ENCODE results near the gene GRID2. TPM values are rescaled to one million over a fixed set of nuclear protein-coding genes. Genes with fewer than 3 reads are reported as not detected.
A peak's percentile ranks its signal among the peaks of the same experiment; 100 is the strongest.
"Not testable (repeated sequence)": the region's sequence is repeated elsewhere in the genome, so short reads cannot be mapped to it uniquely, and the experiment has no call there.

The GRID2 gene
- total RNA-seq, 1 donor from 2014 or later: 11.6 TPM

DNA sequence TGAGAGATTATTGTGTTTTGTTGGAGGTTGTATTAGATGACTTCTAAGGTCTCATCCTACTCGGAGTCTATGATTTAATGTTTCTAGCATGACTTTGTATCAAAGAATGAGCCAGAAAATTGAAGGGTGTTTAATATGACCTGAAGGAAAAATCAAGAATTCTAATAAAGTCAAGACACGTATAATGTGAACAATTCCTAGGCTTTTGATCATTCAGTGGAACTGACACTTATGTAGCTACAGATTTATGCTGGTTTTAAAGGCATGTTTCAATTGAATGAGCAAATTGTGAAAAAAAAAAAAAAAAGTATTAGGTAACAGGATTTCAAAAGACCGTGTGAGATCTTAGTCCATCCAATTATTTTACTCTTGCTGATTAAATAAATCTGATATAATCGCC is 64.9 kb downstream of the GRID2 start:
- Mint-ChIP-seq H3K27me3 (ENCODE audit: unreplicated experiment) (peaks cover 3% of the 10 kb centered on the region), H3K4me1 (ENCODE audit: unreplicated experiment) (peaks cover 4% of the 10 kb centered on the region), H3K4me3 (ENCODE audit: unreplicated experiment) (no peak overlapping the region), H3K9me3 (ENCODE audit: unreplicated experiment) (no peaks in the 10 kb centered on the region), H3K27ac (ENCODE audit: unreplicated experiment) (no peak overlapping the region), H3K36me3 (ENCODE audit: low read depth, unreplicated experiment) (no peaks in the 10 kb centered on the region)
- DNase-seq (ENCODE audit: low spot score): no peak
- TF ChIP-seq, protein P1, sequence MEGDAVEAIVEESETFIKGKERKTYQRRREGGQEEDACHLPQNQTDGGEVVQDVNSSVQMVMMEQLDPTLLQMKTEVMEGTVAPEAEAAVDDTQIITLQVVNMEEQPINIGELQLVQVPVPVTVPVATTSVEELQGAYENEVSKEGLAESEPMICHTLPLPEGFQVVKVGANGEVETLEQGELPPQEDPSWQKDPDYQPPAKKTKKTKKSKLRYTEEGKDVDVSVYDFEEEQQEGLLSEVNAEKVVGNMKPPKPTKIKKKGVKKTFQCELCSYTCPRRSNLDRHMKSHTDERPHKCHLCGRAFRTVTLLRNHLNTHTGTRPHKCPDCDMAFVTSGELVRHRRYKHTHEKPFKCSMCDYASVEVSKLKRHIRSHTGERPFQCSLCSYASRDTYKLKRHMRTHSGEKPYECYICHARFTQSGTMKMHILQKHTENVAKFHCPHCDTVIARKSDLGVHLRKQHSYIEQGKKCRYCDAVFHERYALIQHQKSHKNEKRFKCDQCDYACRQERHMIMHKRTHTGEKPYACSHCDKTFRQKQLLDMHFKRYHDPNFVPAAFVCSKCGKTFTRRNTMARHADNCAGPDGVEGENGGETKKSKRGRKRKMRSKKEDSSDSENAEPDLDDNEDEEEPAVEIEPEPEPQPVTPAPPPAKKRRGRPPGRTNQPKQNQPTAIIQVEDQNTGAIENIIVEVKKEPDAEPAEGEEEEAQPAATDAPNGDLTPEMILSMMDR (IDR thresholded peaks at IDR 0.05; ENCODE audit: unreplicated experiment): no peak

DNA sequence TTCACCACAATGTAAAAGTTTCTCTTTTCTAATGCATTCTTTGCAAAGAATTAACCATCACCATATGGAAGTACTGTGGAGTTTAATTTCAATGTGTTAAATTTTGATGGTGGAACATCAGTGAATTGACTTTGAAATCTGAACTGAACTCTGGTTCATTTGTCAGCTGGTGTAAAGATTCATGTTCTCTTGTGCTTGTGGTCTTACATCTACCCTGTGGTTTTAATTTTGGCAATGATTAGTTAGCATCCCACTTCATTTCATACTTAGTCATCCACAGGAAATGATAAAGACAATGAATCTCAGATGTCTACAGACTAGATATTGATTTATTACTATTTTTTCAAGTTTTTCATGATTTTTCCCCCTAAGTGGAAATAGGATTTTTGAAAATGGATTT is 77.8 kb downstream of the GRID2 start:
- no peak for DNase-seq (ENCODE audit: low spot score)
- TF ChIP-seq, protein P1 (IDR thresholded peaks at IDR 0.05; ENCODE audit: unreplicated experiment): no peak
- Mint-ChIP-seq H3K27me3 (ENCODE audit: unreplicated experiment) (no peaks in the 10 kb centered on the region), H3K4me1 (ENCODE audit: unreplicated experiment) (no peaks in the 10 kb centered on the region), H3K27ac (ENCODE audit: unreplicated experiment) (no peak overlapping the region), H3K9me3 (ENCODE audit: unreplicated experiment) (peaks cover 5% of the 10 kb centered on the region), H3K4me3 (ENCODE audit: unreplicated experiment) (no peak overlapping the region), H3K36me3 (ENCODE audit: low read depth, unreplicated experiment) (peaks cover 6% of the 10 kb centered on the region)

- no peak for DNase-seq (ENCODE audit: low spot score)
- Mint-ChIP-seq H3K27ac (ENCODE audit: unreplicated experiment) (no peak overlapping the region), H3K4me1 (ENCODE audit: unreplicated experiment) (no peaks in the 10 kb centered on the region), H3K27me3 (ENCODE audit: unreplicated experiment) (no peaks in the 10 kb centered on the region), H3K9me3 (ENCODE audit: unreplicated experiment) (peaks cover 4% of the 10 kb centered on the region), H3K36me3 (ENCODE audit: low read depth, unreplicated experiment) (peaks cover 4% of the 10 kb centered on the region), H3K4me3 (ENCODE audit: unreplicated experiment) (no peak overlapping the region)
- TF ChIP-seq, protein P1 (IDR thresholded peaks at IDR 0.05; ENCODE audit: unreplicated experiment): no peak
Measured at GRCh38 chr4:92382128-92382527, 78.4 kb downstream of the GRID2 start.

- Mint-ChIP-seq H3K9me3 (ENCODE audit: unreplicated experiment) (no peaks in the 10 kb centered on the region), H3K4me3 (ENCODE audit: unreplicated experiment) (no peak overlapping the region), H3K4me1 (ENCODE audit: unreplicated experiment) (no peaks in the 10 kb centered on the region), H3K27me3 (ENCODE audit: unreplicated experiment) (no peaks in the 10 kb centered on the region), H3K36me3 (ENCODE audit: low read depth, unreplicated experiment) (no peaks in the 10 kb centered on the region), H3K27ac (ENCODE audit: unreplicated experiment) (no peak overlapping the region)
- TF ChIP-seq, protein P1 (IDR thresholded peaks at IDR 0.05; ENCODE audit: unreplicated experiment): peak; percentile 64
- DNase-seq (ENCODE audit: low spot score): peak; percentile 7
Measured at GRCh38 chr4:92387459-92388069, 83.8 kb downstream of the GRID2 start.

GRCh38 chr4:92399032-92399431 is 95.3 kb downstream of the GRID2 start:
- Mint-ChIP-seq H3K36me3 (ENCODE audit: low read depth, unreplicated experiment) (no peaks in the 10 kb centered on the region), H3K4me3 (ENCODE audit: unreplicated experiment) (no peak overlapping the region), H3K27me3 (ENCODE audit: unreplicated experiment) (no peaks in the 10 kb centered on the region), H3K27ac (ENCODE audit: unreplicated experiment) (no peak overlapping the region), H3K9me3 (ENCODE audit: unreplicated experiment) (no peaks in the 10 kb centered on the region), H3K4me1 (ENCODE audit: unreplicated experiment) (no peaks in the 10 kb centered on the region)
- TF ChIP-seq, protein P1 (IDR thresholded peaks at IDR 0.05; ENCODE audit: unreplicated experiment): no peak
- DNase-seq (ENCODE audit: low spot score): no peak

DNA sequence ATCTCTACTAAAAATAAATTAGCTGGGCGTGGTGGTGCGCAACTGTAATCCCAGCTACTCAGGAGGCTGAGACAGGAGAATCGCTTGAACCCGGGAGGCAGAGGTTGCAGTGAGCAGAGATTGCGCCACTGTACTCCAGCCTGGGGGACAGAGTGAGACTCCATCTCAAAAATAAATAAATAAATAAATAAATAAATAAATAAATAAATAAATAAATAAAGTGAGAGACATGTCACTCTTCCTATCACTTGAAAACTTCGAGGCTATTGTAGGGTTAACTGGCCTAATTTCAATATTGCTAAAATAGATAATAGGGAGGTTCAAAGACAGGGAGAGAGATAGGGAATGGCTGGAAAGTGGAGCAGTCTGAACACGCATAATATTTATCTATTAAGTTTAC is 99.8 kb downstream of the GRID2 start:
- not testable (repeated sequence) for H3K4me1 Mint-ChIP-seq (ENCODE audit: unreplicated experiment); H3K4me3 Mint-ChIP-seq (ENCODE audit: unreplicated experiment); H3K9me3 Mint-ChIP-seq (ENCODE audit: unreplicated experiment); H3K27ac Mint-ChIP-seq (ENCODE audit: unreplicated experiment); DNase-seq (ENCODE audit: low spot score); H3K27me3 Mint-ChIP-seq (ENCODE audit: unreplicated experiment); H3K36me3 Mint-ChIP-seq (ENCODE audit: low read depth, unreplicated experiment)
